OCI-LY7 (cell line): ENCODE measurements around the gene PHACTR2. TPM values are rescaled to one million over a fixed set of nuclear protein-coding genes. Genes with fewer than 3 reads are reported as not detected.

Experiments
- BruUV-seq: library from RNA; stranded (reverse); fragments of 400-500 nt; replicated peaks from 2 replicates; lab custom pipeline; 2021; lab: Mats Ljungman, UMichigan
- CTCF ChIA-PET: fragments of 300-600 bp; sonication (Branson Sonifier 250); formaldehyde crosslinking; loops from one replicate; lab custom pipeline; 2022; ENCODE audit warnings: antibody characterized with exemption; ENCODE audit not compliant: unreplicated experiment; lab: Charles Lee
- POLR2A ChIA-PET: fragments of 300-600 bp; sonication (Branson Sonifier 250); formaldehyde crosslinking; loops from one replicate; lab custom pipeline; 2022; ENCODE audit warnings: antibody characterized with exemption; lab: Charles Lee
- DNase-seq: peaks from one replicate; pipeline ENCODE4 v3.0.0-alpha.2; 2015; ENCODE audit warnings: low spot score
- H2AFZ ChIP-seq: fragments of 200-600 bp; sonication (generic), shearing (Covaris generic); 2 replicates; pipeline ENCODE4 v1.6.1; 2014; ENCODE audit warnings: mild to moderate bottlenecking, antibody characterized with exemption, low read length, moderate library complexity
- H3K27ac ChIP-seq: fragments of 200-600 bp; sonication (generic); 2 replicates; pipeline ENCODE4 v1.5.1; 2014; ENCODE audit warnings: mixed run types, low read depth, mild to moderate bottlenecking, moderate library complexity, low read length, inconsistent platforms; ENCODE audit not compliant: poor library complexity, severe bottlenecking
- H3K36me3 ChIP-seq: fragments of 200-600 bp; sonication (generic); 2 replicates; pipeline ENCODE4 v1.6.1; 2014; ENCODE audit warnings: mild to moderate bottlenecking, antibody characterized with exemption, low read length, moderate library complexity, mixed read lengths; ENCODE audit not compliant: insufficient read depth
- H3K4me1 ChIP-seq: fragments of 200-600 bp; sonication (generic); 2 replicates; pipeline ENCODE4 v1.5.1; 2014; ENCODE audit warnings: mild to moderate bottlenecking, low read length; ENCODE audit not compliant: insufficient read depth, poor library complexity, severe bottlenecking
- H3K4me2 ChIP-seq: fragments of 200-600 bp; sonication (generic); 2 replicates; pipeline ENCODE4 v1.6.1; 2014; ENCODE audit warnings: mild to moderate bottlenecking, low read length
- H3K4me3 ChIP-seq: fragments of 200-600 bp; sonication (generic); 2 replicates; pipeline ENCODE4 v1.5.1; 2014; ENCODE audit warnings: mild to moderate bottlenecking, low read depth, low read length; ENCODE audit not compliant: poor library complexity, severe bottlenecking
- H3K79me2 ChIP-seq: fragments of 200-600 bp; sonication (generic); 2 replicates; pipeline ENCODE4 v1.6.1; 2016; ENCODE audit warnings: low read depth, mild to moderate bottlenecking, low read length, moderate library complexity, mixed read lengths; ENCODE audit not compliant: insufficient read depth
- H3K9me2 ChIP-seq: fragments of 200-600 bp; sonication (generic); 2 replicates; pipeline ENCODE4 v1.6.1; 2016; ENCODE audit warnings: mild to moderate bottlenecking, low read length, mixed read lengths; ENCODE audit not compliant: insufficient read depth
- H3K9me3 ChIP-seq: fragments of 200-600 bp; sonication (generic); 2 replicates; pipeline ENCODE4 v1.6.1; 2014; ENCODE audit warnings: mild to moderate bottlenecking, mixed run types, low read length, mixed read lengths
- H4K20me1 ChIP-seq: fragments of 200-600 bp; sonication (generic); 2 replicates; pipeline ENCODE4 v1.6.1; 2014; ENCODE audit warnings: mild to moderate bottlenecking, antibody characterized with exemption, low read length, moderate library complexity, mixed read lengths; ENCODE audit not compliant: insufficient read depth
- EZH2phosphoT487 ChIP-seq: fragments of 200-600 bp; sonication (generic); IDR thresholded peaks from 2 replicates; pipeline ENCODE4 v1.6.1; 2018; ENCODE audit warnings: low read depth, borderline replicate concordance, mild to moderate bottlenecking, mixed run types, antibody characterized with exemption, low read length, moderate library complexity, mixed read lengths
- intact Hi-C: fragments of 100-400 bp; cut with micrococcal nuclease; formaldehyde crosslinking; loops from one replicate; pipeline ENCODE4 v1.10.0; 2022; ENCODE audit not compliant: unreplicated experiment
- total RNA-seq, 2 experiments: library from RNA; depleted of rRNA in 1 of 2; stranded (reverse); fragments of >200 nt in 1 of 2; shearing (Covaris generic) in 1 of 2; gene quantifications; 2 replicates each; pipeline ENCODE4 v1.2.3, GENCODE V29; 2014 to 2022
- TF ChIP-seq, protein P1 (sequence below): fragments of 200-600 bp; sonication (generic); conservative IDR thresholded peaks from 2 replicates; pipeline ENCODE4 v1.5.1; 2014; ENCODE audit warnings: mild to moderate bottlenecking, antibody characterized with exemption, low read length, moderate library complexity, mixed read lengths

PHACTR2 gene
- total RNA-seq, 2 experiments from 2014 or later = 0.06 to 5.4 TPM

DNA sequence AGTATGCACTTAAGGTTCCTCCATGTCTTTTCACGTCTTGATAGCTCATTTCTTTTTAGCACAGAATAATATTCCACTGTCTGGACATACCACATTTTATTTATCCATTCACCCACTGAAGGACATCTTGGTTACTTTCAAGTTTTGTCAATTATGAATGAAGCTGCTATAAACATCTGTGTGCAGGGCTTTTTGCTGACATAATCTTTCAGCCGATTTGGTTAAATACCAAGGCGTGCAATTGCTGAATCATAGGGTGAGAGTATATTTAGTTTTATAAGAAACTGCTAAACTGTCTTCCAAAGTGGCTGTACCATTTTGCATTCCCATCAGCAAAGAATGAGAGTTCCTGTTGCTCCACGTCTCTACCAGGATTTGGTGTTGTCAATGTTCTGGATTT is 44.9 kb upstream of the PHACTR2 start:
- no peak for DNase-seq
- no peak overlapping the region for H2AFZ ChIP-seq
- BruUV-seq = no TSS peak
- TF ChIP-seq EZH2phosphoT487 = no peak
- TF ChIP-seq, protein P1, sequence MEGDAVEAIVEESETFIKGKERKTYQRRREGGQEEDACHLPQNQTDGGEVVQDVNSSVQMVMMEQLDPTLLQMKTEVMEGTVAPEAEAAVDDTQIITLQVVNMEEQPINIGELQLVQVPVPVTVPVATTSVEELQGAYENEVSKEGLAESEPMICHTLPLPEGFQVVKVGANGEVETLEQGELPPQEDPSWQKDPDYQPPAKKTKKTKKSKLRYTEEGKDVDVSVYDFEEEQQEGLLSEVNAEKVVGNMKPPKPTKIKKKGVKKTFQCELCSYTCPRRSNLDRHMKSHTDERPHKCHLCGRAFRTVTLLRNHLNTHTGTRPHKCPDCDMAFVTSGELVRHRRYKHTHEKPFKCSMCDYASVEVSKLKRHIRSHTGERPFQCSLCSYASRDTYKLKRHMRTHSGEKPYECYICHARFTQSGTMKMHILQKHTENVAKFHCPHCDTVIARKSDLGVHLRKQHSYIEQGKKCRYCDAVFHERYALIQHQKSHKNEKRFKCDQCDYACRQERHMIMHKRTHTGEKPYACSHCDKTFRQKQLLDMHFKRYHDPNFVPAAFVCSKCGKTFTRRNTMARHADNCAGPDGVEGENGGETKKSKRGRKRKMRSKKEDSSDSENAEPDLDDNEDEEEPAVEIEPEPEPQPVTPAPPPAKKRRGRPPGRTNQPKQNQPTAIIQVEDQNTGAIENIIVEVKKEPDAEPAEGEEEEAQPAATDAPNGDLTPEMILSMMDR = no peak
- no peak overlapping the region for H3K4me2 ChIP-seq
- ChIA-PET POLR2A (no interaction called here), CTCF (no interaction called here)
- H3K36me3 ChIP-seq = no peaks in the 10 kb centered on the region
- H3K9me3 ChIP-seq = no peaks in the 10 kb centered on the region
- H3K9me2 ChIP-seq = no peaks in the 10 kb centered on the region
- H3K4me3 ChIP-seq = no peak overlapping the region
- H4K20me1 ChIP-seq = no peaks in the 10 kb centered on the region
- H3K27ac ChIP-seq = no peak overlapping the region
- H3K79me2 ChIP-seq = no peaks in the 10 kb centered on the region
- H3K4me1 ChIP-seq = no peaks in the 10 kb centered on the region
- intact Hi-C loops = no loop called here

DNA sequence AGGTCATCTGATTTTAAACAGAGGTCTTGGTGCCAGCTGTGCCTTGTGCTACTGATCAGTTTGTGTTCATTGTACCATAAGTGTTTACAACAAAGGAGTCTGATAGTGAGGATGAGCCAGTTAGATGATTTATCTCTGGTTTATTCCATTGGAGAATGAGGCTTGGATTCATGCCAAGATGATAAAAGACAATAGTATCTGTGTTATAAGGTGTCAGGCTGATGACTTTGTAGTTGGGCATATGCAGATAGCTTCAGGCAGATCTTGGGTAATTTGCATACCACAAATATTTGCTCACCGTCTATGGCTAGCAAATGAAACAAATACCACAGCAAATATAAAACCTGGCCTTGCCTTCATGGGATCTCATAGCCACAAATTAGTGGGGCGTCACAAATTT is 43.3 kb upstream of the PHACTR2 start:
- no peak overlapping the region for H2AFZ ChIP-seq
- ChIA-PET POLR2A (no interaction called here), CTCF (no interaction called here)
- no peaks in the 10 kb centered on the region for H3K9me3 ChIP-seq
- intact Hi-C loops = no loop called here
- H3K79me2 ChIP-seq = no peaks in the 10 kb centered on the region
- H3K27ac ChIP-seq = no peak overlapping the region
- H3K4me2 ChIP-seq = no peak overlapping the region
- TF ChIP-seq, protein P1 = no peak
- no peak for TF ChIP-seq EZH2phosphoT487
- H3K4me1 ChIP-seq = no peaks in the 10 kb centered on the region
- no TSS peak for BruUV-seq
- H3K9me2 ChIP-seq = no peaks in the 10 kb centered on the region
- no peaks in the 10 kb centered on the region for H3K36me3 ChIP-seq
- no peaks in the 10 kb centered on the region for H4K20me1 ChIP-seq
- DNase-seq = no peak
- no peak overlapping the region for H3K4me3 ChIP-seq

DNA sequence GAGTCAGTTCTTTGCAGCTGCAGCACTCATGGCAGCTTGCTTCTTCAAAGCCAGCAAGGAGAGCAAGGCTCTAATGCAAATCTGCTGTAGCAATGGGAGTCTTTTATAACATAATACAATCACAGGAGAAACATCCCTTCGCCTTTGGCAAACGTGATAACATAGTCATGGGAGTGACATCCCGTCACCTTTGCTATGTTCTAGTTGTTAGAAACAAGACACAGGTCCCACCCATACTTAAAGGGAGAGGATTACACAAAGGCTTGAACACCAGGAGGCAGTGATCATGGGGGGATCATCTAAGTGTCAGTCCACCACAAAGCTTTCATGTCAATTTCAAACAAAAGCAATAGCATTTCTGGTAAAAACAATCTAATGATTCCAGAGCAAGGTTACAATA is 40.1 kb upstream of the PHACTR2 start:
- no peaks in the 10 kb centered on the region for H3K9me3 ChIP-seq
- H3K79me2 ChIP-seq = no peaks in the 10 kb centered on the region
- no peak overlapping the region for H3K4me2 ChIP-seq
- no peak for TF ChIP-seq EZH2phosphoT487
- TF ChIP-seq, protein P1 = no peak
- H3K4me3 ChIP-seq = no peak overlapping the region
- intact Hi-C loops = no loop called here
- no peaks in the 10 kb centered on the region for H3K9me2 ChIP-seq
- H3K36me3 ChIP-seq = no peaks in the 10 kb centered on the region
- ChIA-PET POLR2A (no interaction called here), CTCF (no interaction called here)
- no peak overlapping the region for H2AFZ ChIP-seq
- no peak overlapping the region for H3K27ac ChIP-seq
- no peak for DNase-seq
- no peaks in the 10 kb centered on the region for H4K20me1 ChIP-seq
- no peaks in the 10 kb centered on the region for H3K4me1 ChIP-seq
- no TSS peak for BruUV-seq
